Activated CD4-positive, alpha-beta memory T cell treated with anti-CD3 and anti-CD28 coated beads for 36 hours (primary cell): ENCODE data around the gene CMBL. TPM values are rescaled to one million over a fixed set of nuclear protein-coding genes. Genes with fewer than 3 reads are reported as not detected.
"Not testable (repeated sequence)": the region's sequence is repeated elsewhere in the genome, so short reads cannot be mapped to it uniquely, and the experiment has no call there.

Experiments
- CTCF ChIA-PET: fragments of 350-600 bp; sonication (Branson Sonifier 250); formaldehyde crosslinking; loops from one replicate; lab custom pipeline; 2021; ENCODE audit warnings: antibody characterized with exemption, inconsistent platforms; lab: Charles Lee
- POLR2A ChIA-PET: fragments of 350-600 bp; sonication (Branson Sonifier 250); formaldehyde crosslinking; loops from one replicate; lab custom pipeline; 2021; ENCODE audit warnings: antibody characterized with exemption; lab: Charles Lee
- DNase-seq: peaks from one replicate; pipeline ENCODE4 v3.0.0-alpha.2; 2020
- H3K27ac Mint-ChIP-seq: one replicate; pipeline ENCODE4 v1.8.0; 2021; ENCODE audit warnings: mixed read lengths
- H3K27me3 Mint-ChIP-seq: one replicate; pipeline ENCODE4 v1.8.0; 2021; ENCODE audit warnings: mixed read lengths
- H3K36me3 Mint-ChIP-seq: one replicate; pipeline ENCODE4 v1.8.0; 2021; ENCODE audit warnings: mixed read lengths
- H3K4me1 Mint-ChIP-seq: one replicate; pipeline ENCODE4 v1.8.0; 2021; ENCODE audit warnings: low read depth, mixed read lengths
- H3K4me3 Mint-ChIP-seq: one replicate; pipeline ENCODE4 v1.8.0; 2021; ENCODE audit warnings: mild to moderate bottlenecking, mixed read lengths
- H3K9me3 Mint-ChIP-seq: one replicate; pipeline ENCODE4 v1.8.0; 2021; ENCODE audit warnings: mixed read lengths
- intact Hi-C: fragments of 100-400 bp; cut with micrococcal nuclease; formaldehyde crosslinking; loops from one replicate; pipeline ENCODE4 v1.15.1; 2023
- total RNA-seq, 2 experiments: library from RNA; stranded (reverse); gene quantifications; one replicate each; pipeline ENCODE4 v1.2.3, GENCODE V29; 2021

Gene CMBL
- total RNA-seq, 2 experiments from 2014 or later: 1.2 to 1.3 TPM

GRCh38 chr5:10247217-10247616 lies 60.5 kb downstream of the CMBL start:
- H3K27me3 Mint-ChIP-seq, H3K9me3 Mint-ChIP-seq, DNase-seq, H3K4me3 Mint-ChIP-seq, H3K27ac Mint-ChIP-seq, POLR2A ChIA-PET, CTCF ChIA-PET: not testable (repeated sequence)
- H3K4me1 Mint-ChIP-seq: peaks cover 34% of the 10 kb centered on the region
- H3K36me3 Mint-ChIP-seq: peaks cover 16% of the 10 kb centered on the region
- intact Hi-C loops: loop anchor here (10.0 kb wide), 1 partner anchor 882 kb away; no protein-coding TSS in a partner anchor

- no peak overlapping the region for H3K27ac Mint-ChIP-seq
- POLR2A ChIA-PET: no interaction called here
- H3K4me1 Mint-ChIP-seq: peaks cover 29% of the 10 kb centered on the region
Measured at GRCh38 chr5:10246761-10247160, 60.9 kb downstream of the CMBL start.

GRCh38 chr5:10244342-10244944 lies 63.3 kb downstream of the CMBL start:
- Mint-ChIP-seq H3K4me1 (peaks cover 23% of the 10 kb centered on the region), H3K9me3 (no peaks in the 10 kb centered on the region), H3K27ac (no peak overlapping the region), H3K27me3 (no peaks in the 10 kb centered on the region), H3K4me3 (no peak overlapping the region), H3K36me3 (no peaks in the 10 kb centered on the region)
- POLR2A ChIA-PET: no interaction called here
- CTCF ChIA-PET: no interaction called here
- intact Hi-C loops: loop anchor here (10.0 kb wide), 1 partner anchor 880 kb away; no protein-coding TSS in a partner anchor
- no peak for DNase-seq

More at GRCh38 chr5:10246761-10247160, 60.9 kb downstream of the CMBL start:
- no peaks in the 10 kb centered on the region for H3K27me3 Mint-ChIP-seq
- no peaks in the 10 kb centered on the region for H3K9me3 Mint-ChIP-seq
- intact Hi-C loops: loop anchor here (10.0 kb wide), 1 partner anchor 882 kb away; no protein-coding TSS in a partner anchor
- H3K4me3 Mint-ChIP-seq: no peak overlapping the region
- no peak for DNase-seq
- H3K36me3 Mint-ChIP-seq: peaks cover 11% of the 10 kb centered on the region
- CTCF ChIA-PET: no interaction called here

GRCh38 chr5:10243660-10244240 lies 64.0 kb downstream of the CMBL start:
- H3K27me3 Mint-ChIP-seq: no peaks in the 10 kb centered on the region
- H3K4me3 Mint-ChIP-seq: no peak overlapping the region
- POLR2A ChIA-PET: no interaction called here
- intact Hi-C loops: loop anchor here (10.0 kb wide), 1 partner anchor 879 kb away; no protein-coding TSS in a partner anchor
- no peak for DNase-seq
- peaks cover 3% of the 10 kb centered on the region for H3K36me3 Mint-ChIP-seq
- CTCF ChIA-PET: interaction anchor here (0.6 kb wide), 1 partner anchor 359 kb away, joined by 3 read pairs; no protein-coding TSS in a partner anchor
- no peak overlapping the region for H3K27ac Mint-ChIP-seq
- H3K9me3 Mint-ChIP-seq: no peaks in the 10 kb centered on the region
- peaks cover 20% of the 10 kb centered on the region for H3K4me1 Mint-ChIP-seq

- Mint-ChIP-seq H3K36me3 (peaks cover 34% of the 10 kb centered on the region), H3K27ac (no peak overlapping the region), H3K4me1 (no peaks in the 10 kb centered on the region), H3K9me3 (no peaks in the 10 kb centered on the region), H3K4me3 (no peak overlapping the region), H3K27me3 (no peaks in the 10 kb centered on the region)
- intact Hi-C loops: no loop called here
- ChIA-PET CTCF (no interaction called here), POLR2A (no interaction called here)
- DNase-seq: no peak
Measured at GRCh38 chr5:10235350-10235749, 72.4 kb downstream of the CMBL start.

GRCh38 chr5:10233505-10233904 lies 74.2 kb downstream of the CMBL start:
- intact Hi-C loops: no loop called here
- Mint-ChIP-seq H3K27me3 (no peaks in the 10 kb centered on the region), H3K4me3 (no peak overlapping the region), H3K9me3 (no peaks in the 10 kb centered on the region), H3K4me1 (no peaks in the 10 kb centered on the region), H3K36me3 (peaks cover 33% of the 10 kb centered on the region), H3K27ac (no peak overlapping the region)
- DNase-seq: no peak
- ChIA-PET CTCF (no interaction called here), POLR2A (no interaction called here)

- Mint-ChIP-seq H3K4me3 (no peak overlapping the region), H3K27me3 (no peaks in the 10 kb centered on the region), H3K36me3 (peaks cover 29% of the 10 kb centered on the region), H3K27ac (no peak overlapping the region), H3K4me1 (no peaks in the 10 kb centered on the region), H3K9me3 (no peaks in the 10 kb centered on the region)
- intact Hi-C loops: no loop called here
- POLR2A ChIA-PET: no interaction called here
- DNase-seq: no peak
- CTCF ChIA-PET: no interaction called here
Measured at GRCh38 chr5:10233011-10233410, 74.7 kb downstream of the CMBL start.

- no peak overlapping the region for H3K4me3 Mint-ChIP-seq
- no peaks in the 10 kb centered on the region for H3K9me3 Mint-ChIP-seq
- ChIA-PET POLR2A (no interaction called here), CTCF (no interaction called here)
- H3K36me3 Mint-ChIP-seq: peaks cover 28% of the 10 kb centered on the region
- no peaks in the 10 kb centered on the region for H3K4me1 Mint-ChIP-seq
- H3K27ac Mint-ChIP-seq: no peak overlapping the region
- DNase-seq: no peak
- no peaks in the 10 kb centered on the region for H3K27me3 Mint-ChIP-seq
- intact Hi-C loops: no loop called here
Measured at GRCh38 chr5:10232386-10232785, 75.3 kb downstream of the CMBL start.

- Mint-ChIP-seq H3K27ac (no peak overlapping the region), H3K4me3 (no peak overlapping the region), H3K4me1 (no peaks in the 10 kb centered on the region), H3K27me3 (no peaks in the 10 kb centered on the region), H3K9me3 (peaks cover 12% of the 10 kb centered on the region), H3K36me3 (peaks cover 39% of the 10 kb centered on the region)
- intact Hi-C loops: no loop called here
- DNase-seq: no peak
- CTCF ChIA-PET: no interaction called here
- POLR2A ChIA-PET: no interaction called here
Measured at GRCh38 chr5:10229306-10230048, 78.2 kb downstream of the CMBL start.

- H3K27me3 Mint-ChIP-seq: no peaks in the 10 kb centered on the region
- DNase-seq: no peak
- H3K27ac Mint-ChIP-seq: no peak overlapping the region
- intact Hi-C loops: no loop called here
- POLR2A ChIA-PET: no interaction called here
- peaks cover 18% of the 10 kb centered on the region for H3K9me3 Mint-ChIP-seq
- H3K36me3 Mint-ChIP-seq: peaks cover 49% of the 10 kb centered on the region
- no peaks in the 10 kb centered on the region for H3K4me1 Mint-ChIP-seq
- CTCF ChIA-PET: no interaction called here
- H3K4me3 Mint-ChIP-seq: no peak overlapping the region
Measured at GRCh38 chr5:10228288-10228687, 79.4 kb downstream of the CMBL start.
